ENCODE data around the gene AASS. TPM values are rescaled to one million over a fixed set of nuclear protein-coding genes. Genes with fewer than 3 reads are reported as not detected.

AASS gene
- total RNA-seq, 1 donor from 2014 or later, result 264 TPM

DNA sequence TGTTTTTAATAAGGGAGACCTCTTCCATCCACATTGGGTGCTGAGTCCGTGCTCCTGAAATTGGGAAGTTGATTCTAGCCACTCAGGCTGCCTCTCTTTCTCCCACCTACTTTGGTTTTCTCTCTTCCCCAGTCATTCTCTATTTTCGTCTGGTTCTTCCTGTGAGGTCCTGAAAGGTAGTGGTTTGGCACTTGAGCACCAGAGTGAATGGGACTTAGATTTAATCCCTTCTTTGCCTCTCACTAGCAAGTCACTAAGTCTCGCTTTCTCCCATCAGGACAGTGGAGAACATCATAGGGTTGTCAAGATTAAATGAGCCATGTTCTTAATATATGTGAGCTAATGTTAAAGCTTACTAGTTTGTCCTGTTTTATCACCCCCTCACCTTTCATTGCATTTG is 4.0 kb upstream of the AASS start:
- H3K4me2 ChIP-seq, result peak overlapping the region; percentile 28
- peak overlapping the region; percentile 7 for H3K27ac Mint-ChIP-seq
- peak; percentile 68 for DNase-seq (ENCODE audit: low spot score)
- no peaks in the 10 kb centered on the region for H3K9me3 Mint-ChIP-seq
- no peaks in the 10 kb centered on the region for H3K27me3 ChIP-seq
- no peak overlapping the region for H2AFZ ChIP-seq (replicated peaks)
- peaks cover 9% of the 10 kb centered on the region for H3K4me1 Mint-ChIP-seq
- no peak overlapping the region for H3K4me3 Mint-ChIP-seq
- H3K9ac ChIP-seq, result no peak overlapping the region
- no peaks in the 10 kb centered on the region for H3K36me3 Mint-ChIP-seq
- peaks cover 37% of the 10 kb centered on the region for H3K4me1 ChIP-seq
- peaks cover 5% of the 10 kb centered on the region for H3K27me3 Mint-ChIP-seq (ENCODE audit: insufficient read depth, low read depth)
- peaks cover 5% of the 10 kb centered on the region for H4K20me1 ChIP-seq (ENCODE audit: low read depth)
- no peak overlapping the region for H3K4me3 ChIP-seq
- no peaks in the 10 kb centered on the region for H3K9me3 ChIP-seq (ENCODE audit: low read depth)
- no peak overlapping the region for H3K27ac ChIP-seq
- H3F3A ChIP-seq (ENCODE audit: low read depth), result peaks cover 35% of the 10 kb centered on the region
- no peaks in the 10 kb centered on the region for H3K36me3 ChIP-seq
- peaks cover 22% of the 10 kb centered on the region for H3K79me2 ChIP-seq (ENCODE audit: low read depth)
- TF ChIP-seq EZH2phosphoT487 (IDR thresholded peaks at IDR 0.05), result no peak
- TF ChIP-seq, protein P1, sequence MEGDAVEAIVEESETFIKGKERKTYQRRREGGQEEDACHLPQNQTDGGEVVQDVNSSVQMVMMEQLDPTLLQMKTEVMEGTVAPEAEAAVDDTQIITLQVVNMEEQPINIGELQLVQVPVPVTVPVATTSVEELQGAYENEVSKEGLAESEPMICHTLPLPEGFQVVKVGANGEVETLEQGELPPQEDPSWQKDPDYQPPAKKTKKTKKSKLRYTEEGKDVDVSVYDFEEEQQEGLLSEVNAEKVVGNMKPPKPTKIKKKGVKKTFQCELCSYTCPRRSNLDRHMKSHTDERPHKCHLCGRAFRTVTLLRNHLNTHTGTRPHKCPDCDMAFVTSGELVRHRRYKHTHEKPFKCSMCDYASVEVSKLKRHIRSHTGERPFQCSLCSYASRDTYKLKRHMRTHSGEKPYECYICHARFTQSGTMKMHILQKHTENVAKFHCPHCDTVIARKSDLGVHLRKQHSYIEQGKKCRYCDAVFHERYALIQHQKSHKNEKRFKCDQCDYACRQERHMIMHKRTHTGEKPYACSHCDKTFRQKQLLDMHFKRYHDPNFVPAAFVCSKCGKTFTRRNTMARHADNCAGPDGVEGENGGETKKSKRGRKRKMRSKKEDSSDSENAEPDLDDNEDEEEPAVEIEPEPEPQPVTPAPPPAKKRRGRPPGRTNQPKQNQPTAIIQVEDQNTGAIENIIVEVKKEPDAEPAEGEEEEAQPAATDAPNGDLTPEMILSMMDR (IDR thresholded peaks at IDR 0.05), result no peak
- no peak for TF ChIP-seq EZH2 (IDR thresholded peaks at IDR 0.05)

DNA sequence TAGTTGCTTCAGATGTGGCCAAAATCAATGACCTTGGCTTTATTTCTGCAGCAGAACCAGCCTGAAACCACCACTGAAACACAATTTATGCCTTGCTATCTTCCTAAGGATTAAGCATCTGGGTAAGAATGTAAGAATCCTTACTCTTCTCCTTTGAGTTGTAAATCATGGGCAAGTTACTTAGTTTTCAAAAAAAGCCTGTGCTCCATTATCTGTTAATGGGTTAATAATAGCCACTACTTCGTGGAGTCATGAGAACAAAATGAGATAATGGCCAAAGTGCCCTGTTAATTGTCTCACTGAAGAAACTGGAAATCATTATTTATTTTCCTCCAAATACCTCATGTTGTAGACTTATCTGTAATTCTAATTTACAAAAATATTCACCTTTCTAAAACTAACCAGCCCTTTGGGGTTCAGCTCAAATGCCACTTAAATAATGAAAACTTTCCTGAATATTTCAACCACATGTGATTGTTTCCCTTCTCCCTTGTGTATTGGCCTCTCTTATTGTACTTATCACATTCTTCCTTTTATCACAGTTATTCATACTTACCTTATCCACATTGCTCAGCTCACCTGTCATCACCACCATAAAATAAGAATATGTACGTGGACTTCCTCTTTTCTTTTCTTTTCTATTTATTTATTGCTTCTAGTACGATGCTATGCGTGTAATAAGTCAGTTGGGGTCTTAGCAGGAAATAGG is 2.0 kb upstream of the AASS start:
- H3K36me3 Mint-ChIP-seq, result peaks cover 7% of the 10 kb centered on the region
- TF ChIP-seq EZH2 (IDR thresholded peaks at IDR 0.05) (no peak), EZH2phosphoT487 (IDR thresholded peaks at IDR 0.05) (no peak)
- TF ChIP-seq, protein P1 (IDR thresholded peaks at IDR 0.05), result no peak
- H3K4me3 Mint-ChIP-seq, result no peak overlapping the region
- no peaks in the 10 kb centered on the region for H3K9me3 Mint-ChIP-seq
- no peak overlapping the region for H3K4me3 ChIP-seq
- peaks cover 5% of the 10 kb centered on the region for H3K27me3 Mint-ChIP-seq (ENCODE audit: insufficient read depth, low read depth)
- H3K27ac ChIP-seq, result no peak overlapping the region
- peaks cover 30% of the 10 kb centered on the region for H3F3A ChIP-seq (ENCODE audit: low read depth)
- H3K4me1 ChIP-seq, result peaks cover 50% of the 10 kb centered on the region
- H3K27ac Mint-ChIP-seq, result no peak overlapping the region
- no peaks in the 10 kb centered on the region for H3K36me3 ChIP-seq
- no peak overlapping the region for H2AFZ ChIP-seq (replicated peaks)
- H4K20me1 ChIP-seq (ENCODE audit: low read depth), result peaks cover 25% of the 10 kb centered on the region
- H3K4me1 Mint-ChIP-seq, result peaks cover 25% of the 10 kb centered on the region
- no peak overlapping the region for H3K9ac ChIP-seq
- no peaks in the 10 kb centered on the region for H3K9me3 ChIP-seq (ENCODE audit: low read depth)
- no peaks in the 10 kb centered on the region for H3K27me3 ChIP-seq
- no peak for DNase-seq (ENCODE audit: low spot score)
- H3K4me2 ChIP-seq, result no peak overlapping the region
- H3K79me2 ChIP-seq (ENCODE audit: low read depth), result peaks cover 42% of the 10 kb centered on the region

- Histone ChIP-seq H3K4me2 (peak overlapping the region; percentile 86), H3K79me2 (ENCODE audit: low read depth) (peaks cover 70% of the 10 kb centered on the region), H3K4me1 (peaks cover 49% of the 10 kb centered on the region), H3K9ac (peak overlapping the region; percentile 84), H3F3A (ENCODE audit: low read depth) (peaks cover 22% of the 10 kb centered on the region), H3K27ac (peak overlapping the region; percentile 96), H2AFZ (replicated peaks) (peak overlapping the region; percentile 40), H3K36me3 (no peaks in the 10 kb centered on the region), H3K27me3 (no peaks in the 10 kb centered on the region), H3K9me3 (ENCODE audit: low read depth) (no peaks in the 10 kb centered on the region), H4K20me1 (ENCODE audit: low read depth) (peaks cover 46% of the 10 kb centered on the region), H3K4me3 (peak overlapping the region; percentile 92)
- peak overlapping the region; percentile 98 for H3K27ac Mint-ChIP-seq
- no peaks in the 10 kb centered on the region for H3K9me3 Mint-ChIP-seq
- TF ChIP-seq, protein P1 (IDR thresholded peaks at IDR 0.05), result no peak
- TF ChIP-seq EZH2 (IDR thresholded peaks at IDR 0.05) (no peak), EZH2phosphoT487 (IDR thresholded peaks at IDR 0.05) (no peak)
- peaks cover 6% of the 10 kb centered on the region for H3K27me3 Mint-ChIP-seq (ENCODE audit: insufficient read depth, low read depth)
- DNase-seq (ENCODE audit: low spot score), result peak; percentile 47
- peaks cover 7% of the 10 kb centered on the region for H3K36me3 Mint-ChIP-seq
- H3K4me3 Mint-ChIP-seq, result peak overlapping the region; percentile 99
- peaks cover 28% of the 10 kb centered on the region for H3K4me1 Mint-ChIP-seq
Measured at GRCh38 chr7:122143376-122143750, 686 bp downstream of the AASS start.
